NCI-H1694 (cell line): ENCODE measurements around the gene CIAO1.
"Not testable (repeated sequence)": the region's sequence is repeated elsewhere in the genome, so short reads cannot be mapped to it uniquely, and the experiment has no call there.

Experiments used
- DNase-seq: peaks from one replicate; lab custom pipeline; 2025; lab: John Stamatoyannopoulos, UW

The CIAO1 gene

DNA sequence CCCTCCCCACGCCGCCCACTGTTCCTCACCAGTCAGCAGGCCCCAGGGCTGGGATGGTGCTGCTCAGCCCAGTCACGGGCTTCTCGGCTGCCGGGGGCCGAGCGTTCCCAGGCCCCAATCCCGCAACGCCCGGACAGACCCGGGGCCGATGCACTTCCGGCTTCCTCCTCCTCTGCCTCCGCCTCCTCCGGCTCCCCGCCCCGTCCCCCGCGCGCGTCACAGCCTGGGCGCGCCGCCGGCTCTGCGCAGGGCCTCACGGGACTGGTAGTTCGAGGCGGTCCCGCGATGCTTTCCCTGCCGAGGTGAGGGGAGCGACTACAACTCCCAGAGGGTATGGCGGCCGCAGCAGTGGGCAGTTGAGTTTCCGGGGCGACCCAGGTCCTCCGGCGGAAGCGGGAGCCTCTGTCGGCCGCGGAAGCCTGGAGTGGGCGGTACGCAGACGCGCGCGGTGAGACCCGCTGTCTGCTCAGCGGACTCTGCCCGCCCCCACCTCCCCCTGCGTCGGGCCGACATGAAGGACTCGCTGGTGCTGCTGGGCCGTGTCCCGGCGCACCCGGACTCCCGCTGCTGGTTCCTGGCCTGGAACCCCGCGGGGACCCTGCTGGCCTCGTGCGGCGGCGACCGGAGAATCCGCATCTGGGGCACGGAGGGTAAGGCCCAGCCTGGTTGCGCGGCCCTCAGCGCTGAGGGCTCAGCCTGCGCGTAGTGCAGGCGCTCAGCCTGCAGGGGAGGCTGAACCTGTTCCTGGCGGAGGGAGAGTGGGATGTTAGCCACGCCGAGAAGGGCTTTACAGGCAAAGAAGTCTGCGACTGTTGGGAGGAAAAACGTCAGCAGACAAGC is at the start of gene CIAO1, which contains the start of gene TMEM127:
Gene CIAO1, plus strand, starts transcription at position 386 of the 840 bp plus-strand sequence. Its CDS starts 126 bp downstream, at position 512.
Gene TMEM127, minus strand, starts transcription at position 158 of the 840 bp plus-strand sequence. CDS start 616 bp downstream, outside the sequence.
- peak; percentile 94 for DNase-seq

DNA sequence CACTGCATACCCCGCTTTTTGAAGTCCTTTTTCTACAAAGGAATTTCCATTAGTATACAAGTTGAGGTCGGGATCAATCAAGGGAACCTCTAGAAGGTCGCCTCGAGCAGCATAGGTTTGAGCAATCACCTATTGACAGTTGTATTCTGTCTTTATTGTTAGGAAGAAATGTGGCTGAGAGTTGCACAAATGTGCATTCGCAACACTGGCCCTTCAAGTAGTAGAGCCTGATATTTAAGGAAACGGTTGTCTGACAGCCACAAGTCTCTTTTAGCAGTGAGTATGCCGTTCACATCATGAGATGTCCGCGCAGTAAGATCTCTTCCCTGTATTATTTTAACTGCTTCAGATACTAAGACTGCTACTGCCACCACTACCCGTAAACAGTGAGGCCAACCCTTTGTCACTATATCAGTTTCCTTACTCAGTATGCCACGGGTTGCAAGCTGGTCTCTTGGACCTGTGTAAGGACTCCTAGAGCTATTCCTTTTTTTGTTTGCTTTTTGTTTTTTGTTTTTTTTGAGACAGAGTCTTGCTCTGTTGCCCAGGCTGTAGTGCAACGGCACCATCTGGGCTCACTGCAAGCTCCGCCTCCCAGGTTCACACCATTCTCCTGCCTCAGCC is 47.4 kb upstream of the CIAO1 start:
- no peak for DNase-seq

DNA sequence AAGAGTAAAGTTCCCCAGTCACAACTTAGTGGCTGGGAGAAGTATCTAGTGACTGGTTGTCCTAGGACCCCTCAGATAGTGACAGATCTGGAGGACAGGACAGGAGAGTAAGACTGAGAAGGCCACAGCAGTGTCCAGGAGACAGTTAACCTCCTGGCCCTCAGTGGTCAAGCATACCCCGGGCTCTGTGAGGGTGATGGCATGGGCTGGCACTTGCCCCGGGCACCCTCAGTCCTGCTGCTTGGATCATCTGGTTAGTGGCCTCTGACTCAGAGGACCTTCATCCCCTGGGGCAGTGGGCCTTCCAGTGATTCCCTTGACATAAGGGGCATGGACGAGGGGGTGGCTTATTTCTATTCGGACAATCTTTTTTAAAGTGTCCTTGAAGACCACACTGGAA is 46.1 kb upstream of the CIAO1 start:
- DNase-seq = not testable (repeated sequence)

DNA sequence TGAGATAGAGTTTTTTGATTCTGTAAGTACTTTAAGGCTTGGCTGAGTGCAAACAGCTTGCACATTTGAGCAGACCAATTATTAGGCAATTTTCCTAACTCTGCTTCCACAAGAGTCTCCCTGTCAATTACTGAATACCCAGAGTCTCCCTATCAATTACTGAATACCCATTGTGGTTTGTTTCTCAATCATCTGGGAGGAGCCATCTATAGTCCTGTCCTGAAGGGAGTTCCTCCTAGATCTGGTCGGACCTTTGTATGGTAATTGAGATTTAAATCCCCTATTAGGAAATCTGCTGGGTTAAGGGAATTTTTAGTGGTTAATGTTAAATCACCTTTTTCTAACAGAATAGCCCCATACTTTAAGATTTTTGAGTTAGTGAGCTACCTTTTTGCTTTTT is 44.9 kb upstream of the CIAO1 start:
- DNase-seq = not testable (repeated sequence)

DNA sequence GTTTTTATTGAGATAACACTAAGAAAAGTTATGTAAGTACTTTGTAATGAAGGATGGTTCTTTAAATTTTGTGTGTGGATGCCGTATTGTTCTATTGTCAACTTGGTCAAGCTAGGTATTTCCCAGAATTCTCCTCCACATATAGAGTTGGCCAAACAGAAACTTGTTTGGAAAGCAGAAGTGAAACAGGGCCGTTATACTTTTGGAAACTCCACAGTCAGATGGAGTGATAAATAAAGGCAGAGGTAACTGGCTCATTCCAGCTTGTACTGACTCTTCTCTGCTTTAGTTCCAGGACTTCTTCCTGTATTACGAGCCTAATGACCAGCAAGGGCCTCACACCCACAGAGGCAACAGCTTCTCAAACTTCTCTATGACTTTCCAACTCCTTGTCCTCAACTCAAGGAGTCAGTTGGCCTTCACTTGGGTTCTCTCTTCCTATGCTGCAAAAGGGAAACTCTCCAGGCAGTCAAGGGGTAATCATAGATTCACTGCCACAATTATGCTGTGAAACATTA is 41.0 kb upstream of the CIAO1 start:
- DNase-seq = no peak

DNA sequence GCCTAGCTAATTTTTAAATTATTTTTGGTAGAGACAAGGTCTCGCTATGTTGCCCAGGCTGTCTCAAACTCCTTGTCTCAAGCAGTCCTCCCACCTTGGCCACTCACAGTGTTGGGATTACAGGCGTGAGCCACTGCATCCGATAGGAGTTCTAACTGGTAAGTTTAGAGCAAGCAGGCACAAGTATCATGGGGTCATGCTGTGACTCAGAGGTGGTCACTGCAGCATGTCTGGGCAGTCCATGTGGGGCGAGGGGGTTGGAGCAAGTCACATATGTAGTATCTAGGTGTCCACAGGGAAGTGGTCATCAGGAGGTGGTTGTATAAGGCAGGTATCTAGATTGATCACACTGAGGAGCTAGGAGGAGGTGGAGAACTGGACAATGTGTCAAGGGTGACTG is 34.7 kb upstream of the CIAO1 start:
- DNase-seq = no peak

DNA sequence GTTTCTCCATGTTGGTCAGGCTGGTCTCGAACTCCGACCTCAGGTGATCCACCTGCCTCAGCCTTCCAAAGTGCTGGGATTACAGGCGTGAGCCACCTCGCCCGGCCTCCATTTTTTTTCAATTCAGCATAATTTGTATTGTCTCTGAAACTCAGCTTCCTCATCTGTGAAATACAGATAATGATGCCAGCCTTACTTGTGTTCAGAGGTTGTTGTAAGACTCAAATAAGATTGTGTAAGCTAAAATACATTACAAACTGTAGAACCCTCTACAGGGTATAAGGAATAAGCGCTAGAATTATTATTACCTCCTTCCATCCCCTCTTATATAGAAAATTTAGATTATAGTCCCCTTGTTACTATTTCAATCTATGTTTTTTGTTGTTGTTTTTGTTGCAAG is 32.6 kb upstream of the CIAO1 start:
- no peak for DNase-seq

DNA sequence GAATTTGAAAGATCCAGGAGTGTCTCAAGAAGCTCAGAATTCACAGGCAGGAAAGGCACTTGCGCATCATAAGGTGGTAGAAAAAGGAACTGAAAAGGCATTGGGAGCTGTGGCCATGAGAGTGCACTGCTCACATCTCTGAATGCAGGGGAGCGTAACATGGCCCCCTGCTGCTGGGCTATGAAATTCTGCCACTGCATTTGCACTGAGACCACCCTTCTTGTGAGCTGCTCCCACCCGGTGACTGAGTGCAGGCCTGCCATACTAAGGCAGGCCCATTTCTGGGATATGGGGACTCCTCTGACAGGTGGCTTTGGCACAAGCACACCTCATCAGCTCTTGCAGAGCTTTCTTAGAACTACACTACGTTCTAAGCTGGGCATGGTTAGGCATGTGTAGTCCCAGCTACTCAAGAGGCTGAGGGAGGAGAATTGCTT is 32.1 kb upstream of the CIAO1 start:
- DNase-seq = no peak

DNA sequence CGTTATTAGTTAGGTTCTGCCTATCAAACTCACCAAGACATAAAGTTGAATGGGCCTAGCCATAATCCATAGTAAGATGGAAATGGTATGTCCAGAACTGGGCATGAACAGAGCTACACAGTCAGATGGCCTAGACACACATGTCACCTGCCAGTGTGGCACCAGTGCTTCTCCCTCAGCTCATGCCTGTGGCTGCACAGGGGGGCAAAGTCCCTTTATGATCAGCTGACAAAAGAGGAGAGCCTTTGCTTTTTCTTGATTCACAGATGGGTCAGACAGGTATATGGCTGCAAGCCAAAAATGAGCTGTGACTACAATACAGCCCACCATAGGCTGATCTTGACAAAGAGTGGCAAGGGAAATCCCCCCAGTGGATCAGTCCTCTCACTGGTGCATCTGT is 29.1 kb upstream of the CIAO1 start:
- DNase-seq = no peak

DNA sequence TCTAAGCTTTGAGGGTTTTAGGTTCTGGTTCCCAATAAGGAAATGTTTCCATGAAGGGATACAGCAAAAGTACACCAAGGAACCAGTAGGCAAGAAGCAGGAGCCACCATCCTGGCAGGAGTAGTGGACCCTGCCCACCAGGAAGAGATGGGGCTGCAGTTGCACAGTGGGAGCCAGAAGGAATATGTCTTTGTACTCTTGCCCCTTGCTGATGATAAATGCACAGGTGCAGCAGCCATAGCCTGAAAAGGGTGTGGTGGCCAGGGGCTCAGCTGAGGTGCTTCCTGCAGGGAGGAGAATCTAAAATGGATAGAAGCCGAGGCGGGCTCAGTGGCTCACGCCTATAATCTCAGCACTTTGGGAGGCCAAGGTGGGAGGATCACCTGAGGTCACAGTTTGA is 27.8 kb upstream of the CIAO1 start:
- no peak for DNase-seq

DNA sequence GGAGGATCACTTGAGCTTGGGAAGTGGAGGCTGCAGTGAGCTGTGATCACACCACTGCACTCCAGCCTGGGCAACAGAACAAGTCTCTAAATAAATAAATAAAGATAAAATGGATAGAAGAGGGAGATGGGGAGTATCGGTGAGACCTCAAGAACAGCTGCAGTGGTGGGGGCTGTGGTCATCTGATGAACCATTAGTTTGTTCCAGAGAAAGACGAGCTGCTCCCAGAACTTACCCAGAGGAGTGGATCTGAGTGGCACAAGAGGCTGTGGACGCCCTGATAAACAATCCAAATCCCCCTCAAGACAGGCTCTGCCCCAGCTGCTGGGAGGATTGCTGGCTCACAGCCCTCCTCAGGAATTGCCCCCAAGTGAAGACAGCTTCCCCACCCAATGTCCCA is 26.9 kb upstream of the CIAO1 start:
- DNase-seq = no peak

DNA sequence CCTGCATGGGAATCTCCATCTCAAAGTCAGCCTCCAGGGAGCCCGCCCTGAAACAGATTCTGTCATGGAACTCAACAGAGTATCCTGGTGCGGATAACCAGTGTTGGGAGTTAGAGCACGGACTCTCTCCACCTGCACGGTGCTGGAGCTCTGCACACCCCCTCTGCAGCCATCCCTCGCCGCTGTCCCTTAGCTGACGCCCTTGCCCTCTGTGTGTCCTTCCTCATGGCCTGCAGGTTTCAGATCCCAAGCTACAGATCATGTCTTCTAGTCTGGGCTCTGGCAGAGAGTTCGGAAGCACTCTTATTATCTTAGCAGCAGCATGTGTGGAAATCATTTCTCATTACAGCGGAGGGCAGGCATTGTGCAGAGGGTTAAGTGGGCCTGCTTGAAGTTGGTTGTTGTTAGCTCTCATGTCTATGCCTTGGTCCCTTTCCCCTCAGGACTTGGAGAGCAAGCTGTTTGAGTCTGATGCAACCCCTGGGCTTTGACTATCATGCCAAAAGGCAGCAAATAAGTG is 26.2 kb upstream of the CIAO1 start:
- no peak for DNase-seq

DNA sequence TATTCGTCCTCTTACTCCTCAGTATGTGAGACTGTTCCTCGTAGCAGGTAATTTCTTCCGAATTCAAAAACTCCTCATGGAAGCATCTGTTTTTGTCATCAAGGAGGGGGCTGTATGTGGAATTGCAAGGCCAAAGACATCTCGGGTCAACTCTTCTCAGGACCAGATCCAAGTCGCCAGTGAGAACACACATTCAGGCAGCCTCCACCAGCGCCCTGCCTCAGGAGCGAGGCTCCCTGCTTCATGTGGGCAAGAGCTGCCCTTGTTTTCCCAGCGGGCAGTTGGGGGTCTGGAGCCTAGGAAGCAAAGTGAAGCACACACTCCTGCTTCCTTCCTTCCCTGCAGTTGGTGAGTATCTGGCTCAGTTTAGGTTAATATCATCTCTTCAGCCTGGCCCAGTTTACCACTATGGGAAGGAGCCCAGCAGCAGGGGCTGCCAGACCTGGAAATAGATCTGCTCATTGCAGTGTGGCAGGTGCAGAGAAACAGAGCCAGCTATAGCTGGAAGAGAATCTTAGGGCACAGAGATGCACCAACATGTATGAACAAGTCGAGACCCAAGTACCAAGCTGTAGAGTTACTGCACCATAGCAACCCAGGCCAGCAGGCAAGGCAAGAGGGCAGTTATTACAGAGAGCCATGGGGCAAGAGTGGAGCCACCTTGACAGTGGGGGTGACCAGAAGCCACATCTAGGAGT is 25.5 kb upstream of the CIAO1 start:
- DNase-seq = peak; percentile 30

DNA sequence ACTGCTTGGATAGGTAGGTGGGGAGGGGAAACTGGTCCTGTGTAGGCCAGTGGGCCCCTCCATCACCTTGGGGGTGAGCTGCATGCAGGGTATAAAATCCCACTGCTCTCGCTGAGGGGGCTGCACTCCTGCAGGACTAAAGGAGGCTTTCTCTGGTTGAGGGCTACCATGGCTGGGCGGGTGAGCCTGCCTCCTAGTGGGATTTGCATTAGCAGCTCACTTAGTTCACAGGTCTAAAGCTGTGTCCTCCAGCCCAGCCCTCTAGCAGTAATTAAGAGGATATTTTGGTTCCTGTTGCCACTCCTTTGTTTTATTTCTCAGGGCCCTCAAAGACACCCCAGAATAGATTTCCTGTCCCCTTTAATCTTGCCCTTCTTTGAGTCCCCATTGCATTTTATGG is 24.8 kb upstream of the CIAO1 start:
- no peak for DNase-seq

DNA sequence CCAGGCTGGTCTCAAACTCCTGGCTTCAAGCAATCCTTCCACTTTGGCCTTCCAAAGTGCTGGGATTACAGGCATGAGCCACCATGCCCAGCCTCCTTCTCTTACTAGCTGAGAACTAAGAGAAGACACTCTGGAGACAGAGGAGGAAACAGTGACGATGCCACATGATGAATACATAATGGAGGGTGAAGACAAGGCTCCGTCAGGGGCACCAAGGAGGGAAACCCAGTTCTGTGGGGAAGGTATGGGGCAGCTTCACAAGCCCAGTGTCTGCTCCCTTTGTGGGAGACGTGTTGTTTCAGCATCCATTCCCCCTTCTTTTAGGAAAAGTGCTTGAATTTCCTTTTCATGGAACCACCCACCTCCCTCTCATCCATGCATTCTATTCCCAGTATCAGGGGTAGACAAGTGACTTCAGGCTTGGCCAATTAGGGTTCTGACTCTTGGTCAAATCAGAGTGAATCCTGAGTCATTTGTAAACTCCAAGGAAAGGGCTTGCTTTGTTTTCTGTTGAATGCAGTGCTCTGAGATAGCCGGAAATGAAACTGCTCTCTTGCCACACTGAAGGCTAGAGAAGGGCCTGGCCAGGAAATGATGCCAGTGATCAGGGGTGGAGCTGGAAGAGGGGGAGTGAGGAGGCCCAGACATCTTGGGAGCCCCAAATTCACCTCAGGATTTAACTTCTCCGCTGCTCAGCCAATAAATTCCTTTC is 24.0 kb upstream of the CIAO1 start:
- DNase-seq = no peak

DNA sequence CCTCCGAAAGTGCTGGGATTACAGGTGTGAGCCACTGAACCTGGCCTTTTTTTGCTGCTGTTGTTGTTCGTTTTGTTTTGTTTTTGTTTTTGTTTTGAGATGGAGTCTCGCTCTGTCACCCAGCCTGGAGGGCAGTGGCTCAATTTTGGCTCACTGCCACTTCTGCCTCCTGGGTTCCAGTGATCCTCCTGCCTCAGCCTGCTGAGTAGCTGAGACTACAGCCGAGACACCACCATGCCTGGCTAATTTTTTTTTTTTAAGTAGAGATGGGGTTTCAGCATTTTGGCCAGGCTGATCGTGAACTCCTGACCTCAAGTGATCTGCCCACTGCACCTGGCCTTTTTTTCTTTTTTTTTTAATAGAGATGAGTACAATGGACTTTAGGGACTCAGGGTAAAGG is 22.2 kb upstream of the CIAO1 start:
- no peak for DNase-seq

DNA sequence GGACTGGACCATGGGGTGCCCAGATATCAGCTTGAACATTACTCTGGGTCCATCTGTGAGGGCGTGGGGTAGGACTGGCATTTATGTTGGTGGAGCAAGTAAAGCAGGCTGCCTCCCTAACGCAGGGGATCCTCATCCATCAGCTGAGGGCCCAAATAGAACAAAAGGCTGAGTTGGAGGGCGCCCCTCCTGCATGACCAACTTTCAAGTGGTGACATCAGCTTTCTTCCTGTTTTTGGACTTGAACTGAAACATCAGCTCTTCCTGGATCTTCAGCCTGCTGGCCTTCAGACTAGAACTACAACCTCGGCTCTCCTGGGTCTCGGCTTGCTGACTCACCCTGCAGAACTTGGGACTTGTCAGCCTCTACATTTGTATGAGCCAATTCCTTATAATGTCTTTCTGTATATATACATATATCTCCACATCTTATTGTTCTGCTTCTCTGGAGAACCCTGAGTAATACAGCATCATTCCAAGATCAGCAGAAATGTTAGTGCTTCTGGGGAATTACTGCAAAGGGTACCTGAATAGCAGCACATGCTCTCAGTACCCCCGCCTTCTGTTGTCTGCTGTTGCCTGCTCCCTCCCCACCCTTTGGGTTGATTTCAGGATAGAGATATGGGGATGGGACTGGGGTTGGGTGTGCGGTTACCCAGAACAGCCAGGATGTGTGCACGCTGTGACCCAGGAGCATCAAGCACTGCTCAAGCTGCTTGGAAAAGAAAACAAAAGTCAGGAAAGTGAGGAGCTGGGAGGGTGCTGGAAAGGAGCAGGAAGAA is 20.2 kb upstream of the CIAO1 start:
- DNase-seq = no peak

DNA sequence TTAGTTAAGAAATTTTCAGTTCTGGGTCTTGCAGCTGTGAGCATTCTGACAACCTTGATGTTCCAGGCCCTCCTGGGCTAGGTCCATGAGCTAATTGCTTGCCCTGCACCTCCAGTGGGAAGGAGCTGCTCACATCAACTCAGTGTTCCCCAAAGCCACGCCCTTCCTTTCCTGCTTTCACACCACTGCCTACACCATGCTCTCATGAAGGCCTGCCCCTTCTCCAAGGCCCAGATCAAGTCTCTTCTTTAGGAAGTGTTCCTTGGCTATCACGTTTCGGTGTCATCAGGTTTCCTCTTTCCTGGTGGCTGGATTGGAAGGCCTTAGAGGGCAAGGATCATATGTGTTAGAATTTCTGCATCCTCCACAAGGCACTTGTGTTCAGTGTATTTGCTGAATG is 19.0 kb upstream of the CIAO1 start:
- DNase-seq = no peak

DNA sequence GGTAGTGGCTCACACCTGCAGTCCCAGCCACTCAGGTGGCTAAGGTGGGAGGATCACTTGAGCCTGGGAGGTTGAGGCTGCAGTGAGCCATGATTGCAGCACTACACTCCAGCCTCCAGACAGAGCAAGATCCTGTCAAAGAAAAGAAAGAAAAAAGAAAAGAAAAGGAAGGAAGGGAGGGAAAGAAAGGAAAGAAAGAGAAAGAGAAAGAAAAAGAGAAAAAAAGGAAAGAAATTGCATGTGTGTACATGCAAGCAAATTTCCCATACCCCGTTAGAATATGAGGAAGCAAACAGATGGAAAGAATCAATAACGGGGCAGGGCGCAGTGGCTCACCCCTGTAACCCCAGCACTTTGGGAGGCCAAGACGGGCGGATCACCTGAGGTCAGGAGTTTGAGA is 18.1 kb upstream of the CIAO1 start:
- DNase-seq = no peak

DNA sequence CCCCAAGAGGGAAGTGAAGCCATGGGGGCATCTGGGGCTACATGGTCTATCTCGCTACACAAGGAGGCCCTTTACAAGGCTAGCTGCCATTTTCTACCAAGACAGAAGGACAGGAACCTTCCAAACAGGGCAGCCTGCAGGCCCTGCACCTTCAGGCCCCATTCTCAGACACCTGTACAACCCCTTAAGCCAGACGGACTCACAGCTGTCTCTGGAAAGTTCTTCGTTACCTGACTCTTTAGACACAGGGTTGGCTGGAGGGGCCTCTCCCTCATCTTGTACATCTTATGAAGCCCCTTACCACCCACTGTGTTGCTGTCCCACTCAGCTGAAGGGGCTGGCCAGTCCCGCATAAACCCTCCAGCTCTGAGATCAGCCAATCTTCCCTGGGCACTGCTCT is 17.4 kb upstream of the CIAO1 start:
- no peak for DNase-seq

DNA sequence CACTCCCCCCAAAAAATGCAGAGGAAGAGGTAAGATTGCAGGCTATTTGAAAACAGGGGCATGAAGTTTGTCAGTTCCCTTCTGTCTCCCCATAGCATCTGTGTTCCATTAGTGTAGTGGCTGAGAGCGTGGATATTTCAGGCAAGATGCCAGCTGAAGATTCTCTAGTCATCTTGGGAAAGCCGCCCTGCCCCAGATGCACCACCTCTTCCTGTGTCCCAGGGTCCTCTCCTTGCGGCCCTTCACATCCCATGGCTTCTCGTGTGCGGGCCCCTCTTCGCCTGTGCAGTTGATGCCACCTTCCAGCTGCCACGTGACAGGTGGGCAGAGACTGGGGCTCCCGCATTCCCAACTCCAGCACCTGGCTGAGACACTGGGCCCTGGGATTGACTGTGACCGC is 16.4 kb upstream of the CIAO1 start:
- no peak for DNase-seq
